Right lobe of liver (tissue), 6 donors: ENCODE data around the gene ELOB. TPM values are rescaled to one million over a fixed set of nuclear protein-coding genes. Genes with fewer than 3 reads are reported as not detected.

Source experiments
- ATAC-seq, 4 donors: fragments of 200-7000 bp; cut with Tn5 transposase; one replicate each; pipeline ENCODE4 v1.9.1; 2020; ENCODE audit warnings: mild to moderate bottlenecking in 4 of 4, moderate library complexity in 4 of 4
- DNase-seq, 3 donors: peaks; one replicate each; pipeline ENCODE4 v3.0.0-alpha.2; 2020
- H3K27ac ChIP-seq, 3 donors: fragments of 200-600 bp; one replicate each; pipeline ENCODE4 v1.8.0; 2022
- H3K27me3 ChIP-seq, 2 donors: fragments of 200-600 bp; one replicate each; pipeline ENCODE4 v1.8.0; 2022
- H3K36me3 ChIP-seq, 4 donors: fragments of 200-600 bp; sonication (generic) in 1 of 4; one replicate each; pipeline versions ENCODE4 v1.5.1 to v1.8.0; 2017 to 2022; ENCODE audit warnings: control low read depth in 1 of 4
- H3K4me1 ChIP-seq, 4 donors: fragments of 200-600 bp; sonication (generic) in 1 of 4; one replicate each; pipeline versions ENCODE4 v1.5.1 to v1.8.0; 2017 to 2022; ENCODE audit warnings: control low read depth in 1 of 4
- H3K4me3 ChIP-seq, 3 donors: fragments of 200-600 bp; one replicate each; pipeline ENCODE4 v1.8.0; 2022
- H3K9me3 ChIP-seq, 4 donors: fragments of 200-600 bp; sonication (generic) in 1 of 4; one replicate each; pipeline versions ENCODE4 v1.5.1 to v1.8.0; 2017 to 2022; ENCODE audit warnings: control low read depth in 1 of 4
- CTCF ChIP-seq, 4 donors: fragments of 200-600 bp in 3 of 4; fragments of 450-650 bp in 1 of 4; IDR thresholded peaks; one replicate each; pipeline versions ENCODE4 v1.5.1 to v1.8.0; 2016 to 2022; ENCODE audit warnings: antibody characterized with exemption in 4 of 4, mild to moderate bottlenecking in 2 of 4
- POLR2A ChIP-seq: fragments of 450-650 bp; IDR thresholded peaks from one replicate; pipeline ENCODE4 v1.6.1; 2017; ENCODE audit warnings: antibody characterized with exemption, mild to moderate bottlenecking
- WGBS: methylation state at CpG from one replicate; pipeline ENCODE4 v1.1.6; 2018; ENCODE audit warnings: low coverage, low lambda C conversion rate; ENCODE audit not compliant: insufficient coverage; ENCODE audit errors: missing lambda C conversion rate; 5-methylcytosine and 5-hydroxymethylcytosine counted together
- intact Hi-C, 2 donors: fragments of 100-400 bp; cut with DNase I; formaldehyde crosslinking; loops; one replicate each; pipeline versions ENCODE4 v1.11.2 to v1.14.1; 2022
- total RNA-seq, 6 experiments: library from RNA; depleted of rRNA in 2 of 6; stranded (reverse); fragments of >200 nt in 2 of 6; fragmentation: NEBNext Ultra II Directional in 3 of 6; extraction: Animal tissue kit (Norgen Biotek cat#: 25700) in 3 of 6; gene quantifications; one replicate each; pipeline versions ENCODE4 v1.1.0 to v1.2.4, GENCODE V29; 2016 to 2023
- donor health status: DM: no; HTN: yes; CAD: no.
- donor health status: DM: no; HTN: no; CAD: no.
- donor health status: DM: no; HTN: no; CAD: no.
- donor health status: DM: no; HTN: yes; CAD: no.
- donor health status: DM: no; HTN: yes; CAD: no.

The ELOB gene
- total RNA-seq, 6 experiments from 2014 or later: 97.5 to 521 (median 122) TPM

GRCh38 chr16:2822496-2822895, 45.4 kb upstream of the ELOB start:
- intact Hi-C loops: no loop called here
- 50% methylated on average over 4 of the region's 4 CpGs for WGBS
- ATAC-seq: no peak

GRCh38 chr16:2822158-2822495, 45.0 kb upstream of the ELOB start:
- Histone ChIP-seq H3K9me3 (no peaks in the 10 kb centered on the region), H3K36me3 (no peaks in the 10 kb centered on the region), H3K27ac (no peak overlapping the region), H3K4me3 (no peak overlapping the region), H3K27me3 (no peaks in the 10 kb centered on the region), H3K4me1 (no peaks in the 10 kb centered on the region)
- WGBS: 63% methylated on average over 4 of the region's 8 CpGs
- ATAC-seq: no peak
- TF ChIP-seq CTCF (IDR thresholded peaks at IDR 0.05) (no peak), POLR2A (no peak)
- intact Hi-C loops: no loop called here
- peak in 1 of 3 donors; percentile 24 for DNase-seq

More at GRCh38 chr16:2822496-2822895, 45.4 kb upstream of the ELOB start:
- no peak for DNase-seq
- no peaks in the 10 kb centered on the region for H3K9me3 ChIP-seq
- TF ChIP-seq POLR2A (no peak), CTCF (IDR thresholded peaks at IDR 0.05) (no peak)
- no peaks in the 10 kb centered on the region for H3K27me3 ChIP-seq
- no peak overlapping the region for H3K4me3 ChIP-seq
- H3K36me3 ChIP-seq: no peaks in the 10 kb centered on the region
- H3K27ac ChIP-seq: no peak overlapping the region
- H3K4me1 ChIP-seq: no peaks in the 10 kb centered on the region

- ATAC-seq: no peak
- DNase-seq: peak in 1 of 3 donors; percentile 9
- Histone ChIP-seq H3K4me1 (no peaks in the 10 kb centered on the region), H3K36me3 (no peaks in the 10 kb centered on the region), H3K9me3 (no peaks in the 10 kb centered on the region), H3K27me3 (no peaks in the 10 kb centered on the region), H3K27ac (no peak overlapping the region), H3K4me3 (no peak overlapping the region)
- TF ChIP-seq POLR2A: no peak
- TF ChIP-seq CTCF (IDR thresholded peaks at IDR 0.05): no peak
- 54% methylated on average over 5 of the region's 9 CpGs for WGBS
- intact Hi-C loops: no loop called here
These were observed 44.5 kb upstream of the ELOB start for GRCh38 chr16:2821487-2822157.

GRCh38 chr16:2820836-2821486, 43.9 kb upstream of the ELOB start:
- H3K27me3 ChIP-seq: no peaks in the 10 kb centered on the region
- no peak for DNase-seq

More at GRCh38 chr16:2820836-2821486, 43.9 kb upstream of the ELOB start:
- Histone ChIP-seq H3K27ac (no peak overlapping the region), H3K4me3 (no peak overlapping the region), H3K4me1 (no peaks in the 10 kb centered on the region), H3K36me3 (no peaks in the 10 kb centered on the region), H3K9me3 (no peaks in the 10 kb centered on the region)
- intact Hi-C loops: no loop called here
- ATAC-seq: no peak
- WGBS: 62% methylated on average over 10 of the region's 14 CpGs
- TF ChIP-seq POLR2A (no peak), CTCF (IDR thresholded peaks at IDR 0.05) (no peak)
